Measurements from ENCODE around the gene BLM. TPM values are rescaled to one million over a fixed set of nuclear protein-coding genes. Genes with fewer than 3 reads are reported as not detected.

BLM gene
- total and polyA plus RNA-seq, 10 of the 15 experiments (the other 5 are each of a cell fraction or from before 2014, with no cell fraction given) = 23.0 to 68.4 (median 43.9) TPM

DNA sequence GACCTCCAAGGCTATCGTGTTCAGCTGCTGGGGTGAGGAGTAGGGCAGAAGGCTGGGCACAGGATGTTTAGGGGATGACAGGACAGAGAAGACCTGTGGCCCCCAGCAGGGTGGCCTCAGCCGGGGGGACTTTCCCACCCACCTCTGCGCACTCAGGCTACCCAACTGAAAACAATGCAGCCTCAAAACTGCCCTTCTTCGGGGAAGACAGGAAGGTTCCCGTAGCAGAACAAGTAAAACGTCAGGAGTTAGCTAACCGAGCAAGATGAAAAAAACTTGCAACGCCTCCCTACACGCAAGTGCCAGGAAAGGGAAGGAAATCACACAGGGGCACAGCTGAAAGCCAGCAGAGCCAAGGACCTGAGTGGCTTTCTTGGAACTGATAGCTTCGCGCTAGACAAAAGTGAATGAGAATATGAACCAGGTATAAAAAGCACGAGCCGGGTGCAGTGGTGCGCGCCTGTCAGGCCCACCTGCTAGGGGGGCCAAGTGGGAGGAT lies 112.8 kb downstream of the BLM start (continued):
- TF ChIP-seq CHD2 (IDR thresholded peaks at IDR 0.05; ENCODE audit: borderline replicate concordance, low read depth, low read length) = no peak
- TF ChIP-seq, protein P1, sequence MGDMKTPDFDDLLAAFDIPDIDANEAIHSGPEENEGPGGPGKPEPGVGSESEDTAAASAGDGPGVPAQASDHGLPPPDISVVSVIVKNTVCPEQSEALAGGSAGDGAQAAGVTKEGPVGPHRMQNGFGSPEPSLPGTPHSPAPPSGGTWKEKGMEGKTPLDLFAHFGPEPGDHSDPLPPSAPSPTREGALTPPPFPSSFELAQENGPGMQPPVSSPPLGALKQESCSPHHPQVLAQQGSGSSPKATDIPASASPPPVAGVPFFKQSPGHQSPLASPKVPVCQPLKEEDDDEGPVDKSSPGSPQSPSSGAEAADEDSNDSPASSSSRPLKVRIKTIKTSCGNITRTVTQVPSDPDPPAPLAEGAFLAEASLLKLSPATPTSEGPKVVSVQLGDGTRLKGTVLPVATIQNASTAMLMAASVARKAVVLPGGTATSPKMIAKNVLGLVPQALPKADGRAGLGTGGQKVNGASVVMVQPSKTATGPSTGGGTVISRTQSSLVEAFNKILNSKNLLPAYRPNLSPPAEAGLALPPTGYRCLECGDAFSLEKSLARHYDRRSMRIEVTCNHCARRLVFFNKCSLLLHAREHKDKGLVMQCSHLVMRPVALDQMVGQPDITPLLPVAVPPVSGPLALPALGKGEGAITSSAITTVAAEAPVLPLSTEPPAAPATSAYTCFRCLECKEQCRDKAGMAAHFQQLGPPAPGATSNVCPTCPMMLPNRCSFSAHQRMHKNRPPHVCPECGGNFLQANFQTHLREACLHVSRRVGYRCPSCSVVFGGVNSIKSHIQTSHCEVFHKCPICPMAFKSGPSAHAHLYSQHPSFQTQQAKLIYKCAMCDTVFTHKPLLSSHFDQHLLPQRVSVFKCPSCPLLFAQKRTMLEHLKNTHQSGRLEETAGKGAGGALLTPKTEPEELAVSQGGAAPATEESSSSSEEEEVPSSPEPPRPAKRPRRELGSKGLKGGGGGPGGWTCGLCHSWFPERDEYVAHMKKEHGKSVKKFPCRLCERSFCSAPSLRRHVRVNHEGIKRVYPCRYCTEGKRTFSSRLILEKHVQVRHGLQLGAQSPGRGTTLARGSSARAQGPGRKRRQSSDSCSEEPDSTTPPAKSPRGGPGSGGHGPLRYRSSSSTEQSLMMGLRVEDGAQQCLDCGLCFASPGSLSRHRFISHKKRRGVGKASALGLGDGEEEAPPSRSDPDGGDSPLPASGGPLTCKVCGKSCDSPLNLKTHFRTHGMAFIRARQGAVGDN (IDR thresholded peaks at IDR 0.05) = peak; percentile 57; the same call in 1 of the 2 replicates
- peak; percentile 30; the same call in 1 of the 2 replicates for TF ChIP-seq MTA2 (IDR thresholded peaks at IDR 0.05; ENCODE audit: low read depth)
- no peak for TF ChIP-seq SPI1 (IDR thresholded peaks at IDR 0.05; ENCODE audit: borderline replicate concordance, insufficient read depth, low read depth, low read length)
- peak; percentile 78 for TF ChIP-seq RELA (IDR thresholded peaks at IDR 0.05; ENCODE audit: borderline replicate concordance, partially characterized antibody)
- TF ChIP-seq BHLHE40 (IDR thresholded peaks at IDR 0.05; ENCODE audit: borderline replicate concordance in 1 of 2, low read depth in 2 of 2, low read length in 1 of 2) = peak in 1 of 2 experiments; percentile 21; a peak in 1 of 4 replicates
- peak; percentile 54; the same call in 1 of the 2 replicates for TF ChIP-seq IKZF1 (conservative IDR thresholded peaks at IDR 0.05)
- no peak for TF ChIP-seq USF2 (IDR thresholded peaks at IDR 0.05; ENCODE audit: borderline replicate concordance, low read depth, low read length)
- peak; percentile 44 to 64; a peak in 2 of 4 replicates for TF ChIP-seq IKZF2 (IDR thresholded peaks at IDR 0.05)
- TF ChIP-seq, protein P2, sequence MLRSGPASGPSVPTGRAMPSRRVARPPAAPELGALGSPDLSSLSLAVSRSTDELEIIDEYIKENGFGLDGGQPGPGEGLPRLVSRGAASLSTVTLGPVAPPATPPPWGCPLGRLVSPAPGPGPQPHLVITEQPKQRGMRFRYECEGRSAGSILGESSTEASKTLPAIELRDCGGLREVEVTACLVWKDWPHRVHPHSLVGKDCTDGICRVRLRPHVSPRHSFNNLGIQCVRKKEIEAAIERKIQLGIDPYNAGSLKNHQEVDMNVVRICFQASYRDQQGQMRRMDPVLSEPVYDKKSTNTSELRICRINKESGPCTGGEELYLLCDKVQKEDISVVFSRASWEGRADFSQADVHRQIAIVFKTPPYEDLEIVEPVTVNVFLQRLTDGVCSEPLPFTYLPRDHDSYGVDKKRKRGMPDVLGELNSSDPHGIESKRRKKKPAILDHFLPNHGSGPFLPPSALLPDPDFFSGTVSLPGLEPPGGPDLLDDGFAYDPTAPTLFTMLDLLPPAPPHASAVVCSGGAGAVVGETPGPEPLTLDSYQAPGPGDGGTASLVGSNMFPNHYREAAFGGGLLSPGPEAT (IDR thresholded peaks at IDR 0.05; ENCODE audit: low read depth) = peak; percentile 64

Data from GM12878 (cell line).